ENCODE data around the gene TIMM22.

DNA sequence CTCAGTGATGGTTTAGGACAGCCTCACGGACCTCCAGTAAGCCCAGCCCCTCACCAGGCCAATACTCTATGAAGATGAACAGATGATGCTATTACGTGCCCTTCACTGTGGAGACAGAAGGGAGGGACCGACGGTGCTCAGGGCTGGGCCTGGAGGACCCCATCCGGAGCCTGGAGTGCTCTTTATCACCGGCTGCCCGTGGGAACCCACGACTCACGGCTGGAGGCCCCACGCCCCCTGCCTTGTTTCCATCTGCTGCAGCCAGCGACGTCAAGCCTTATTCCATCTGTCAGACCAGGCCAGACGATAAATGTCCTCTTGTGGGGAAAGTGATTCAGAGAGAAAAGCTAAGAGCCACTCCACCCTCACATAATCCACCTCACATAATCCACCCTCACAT is 4.0 kb upstream of the TIMM22 start:
- TF ChIP-seq, protein P1, sequence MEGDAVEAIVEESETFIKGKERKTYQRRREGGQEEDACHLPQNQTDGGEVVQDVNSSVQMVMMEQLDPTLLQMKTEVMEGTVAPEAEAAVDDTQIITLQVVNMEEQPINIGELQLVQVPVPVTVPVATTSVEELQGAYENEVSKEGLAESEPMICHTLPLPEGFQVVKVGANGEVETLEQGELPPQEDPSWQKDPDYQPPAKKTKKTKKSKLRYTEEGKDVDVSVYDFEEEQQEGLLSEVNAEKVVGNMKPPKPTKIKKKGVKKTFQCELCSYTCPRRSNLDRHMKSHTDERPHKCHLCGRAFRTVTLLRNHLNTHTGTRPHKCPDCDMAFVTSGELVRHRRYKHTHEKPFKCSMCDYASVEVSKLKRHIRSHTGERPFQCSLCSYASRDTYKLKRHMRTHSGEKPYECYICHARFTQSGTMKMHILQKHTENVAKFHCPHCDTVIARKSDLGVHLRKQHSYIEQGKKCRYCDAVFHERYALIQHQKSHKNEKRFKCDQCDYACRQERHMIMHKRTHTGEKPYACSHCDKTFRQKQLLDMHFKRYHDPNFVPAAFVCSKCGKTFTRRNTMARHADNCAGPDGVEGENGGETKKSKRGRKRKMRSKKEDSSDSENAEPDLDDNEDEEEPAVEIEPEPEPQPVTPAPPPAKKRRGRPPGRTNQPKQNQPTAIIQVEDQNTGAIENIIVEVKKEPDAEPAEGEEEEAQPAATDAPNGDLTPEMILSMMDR (tag by site-specific recombination; IDR thresholded peaks at IDR 0.05): no peak
- TF ChIP-seq ZNF157 (tag by site-specific recombination; IDR thresholded peaks at IDR 0.05) (no peak), GLIS1 (tag by site-specific recombination; IDR thresholded peaks at IDR 0.05) (no peak), WT1 (tag by site-specific recombination; IDR thresholded peaks at IDR 0.05) (no peak)

All from HEK293 (cell line).